OCI-LY7 (cell line): ENCODE data around the gene RMI2. TPM values are rescaled to one million over a fixed set of nuclear protein-coding genes. Genes with fewer than 3 reads are reported as not detected.
A peak's percentile ranks its signal among the peaks of the same experiment; 100 is the strongest.

Source experiments
- BruUV-seq: library from RNA; stranded (reverse); fragments of 400-500 nt; replicated peaks from 2 replicates; lab custom pipeline; 2021; lab: Mats Ljungman, UMichigan
- CTCF ChIA-PET: fragments of 300-600 bp; sonication (Branson Sonifier 250); formaldehyde crosslinking; loops from one replicate; lab custom pipeline; 2022; ENCODE audit warnings: antibody characterized with exemption; ENCODE audit not compliant: unreplicated experiment; lab: Charles Lee
- POLR2A ChIA-PET: fragments of 300-600 bp; sonication (Branson Sonifier 250); formaldehyde crosslinking; loops from one replicate; lab custom pipeline; 2022; ENCODE audit warnings: antibody characterized with exemption; lab: Charles Lee
- DNase-seq: peaks from one replicate; pipeline ENCODE4 v3.0.0-alpha.2; 2015; ENCODE audit warnings: low spot score
- H2AFZ ChIP-seq: fragments of 200-600 bp; sonication (generic), shearing (Covaris generic); 2 replicates; pipeline ENCODE4 v1.6.1; 2014; ENCODE audit warnings: mild to moderate bottlenecking, antibody characterized with exemption, low read length, moderate library complexity
- H3K27ac ChIP-seq: fragments of 200-600 bp; sonication (generic); 2 replicates; pipeline ENCODE4 v1.5.1; 2014; ENCODE audit warnings: mixed run types, low read depth, mild to moderate bottlenecking, moderate library complexity, low read length, inconsistent platforms; ENCODE audit not compliant: poor library complexity, severe bottlenecking
- H3K36me3 ChIP-seq: fragments of 200-600 bp; sonication (generic); 2 replicates; pipeline ENCODE4 v1.6.1; 2014; ENCODE audit warnings: mild to moderate bottlenecking, antibody characterized with exemption, low read length, moderate library complexity, mixed read lengths; ENCODE audit not compliant: insufficient read depth
- H3K4me1 ChIP-seq: fragments of 200-600 bp; sonication (generic); 2 replicates; pipeline ENCODE4 v1.5.1; 2014; ENCODE audit warnings: mild to moderate bottlenecking, low read length; ENCODE audit not compliant: insufficient read depth, poor library complexity, severe bottlenecking
- H3K4me2 ChIP-seq: fragments of 200-600 bp; sonication (generic); 2 replicates; pipeline ENCODE4 v1.6.1; 2014; ENCODE audit warnings: mild to moderate bottlenecking, low read length
- H3K4me3 ChIP-seq: fragments of 200-600 bp; sonication (generic); 2 replicates; pipeline ENCODE4 v1.5.1; 2014; ENCODE audit warnings: mild to moderate bottlenecking, low read depth, low read length; ENCODE audit not compliant: poor library complexity, severe bottlenecking
- H3K79me2 ChIP-seq: fragments of 200-600 bp; sonication (generic); 2 replicates; pipeline ENCODE4 v1.6.1; 2016; ENCODE audit warnings: low read depth, mild to moderate bottlenecking, low read length, moderate library complexity, mixed read lengths; ENCODE audit not compliant: insufficient read depth
- H3K9me2 ChIP-seq: fragments of 200-600 bp; sonication (generic); 2 replicates; pipeline ENCODE4 v1.6.1; 2016; ENCODE audit warnings: mild to moderate bottlenecking, low read length, mixed read lengths; ENCODE audit not compliant: insufficient read depth
- H3K9me3 ChIP-seq: fragments of 200-600 bp; sonication (generic); 2 replicates; pipeline ENCODE4 v1.6.1; 2014; ENCODE audit warnings: mild to moderate bottlenecking, mixed run types, low read length, mixed read lengths
- H4K20me1 ChIP-seq: fragments of 200-600 bp; sonication (generic); 2 replicates; pipeline ENCODE4 v1.6.1; 2014; ENCODE audit warnings: mild to moderate bottlenecking, antibody characterized with exemption, low read length, moderate library complexity, mixed read lengths; ENCODE audit not compliant: insufficient read depth
- EZH2phosphoT487 ChIP-seq: fragments of 200-600 bp; sonication (generic); IDR thresholded peaks from 2 replicates; pipeline ENCODE4 v1.6.1; 2018; ENCODE audit warnings: low read depth, borderline replicate concordance, mild to moderate bottlenecking, mixed run types, antibody characterized with exemption, low read length, moderate library complexity, mixed read lengths
- intact Hi-C: fragments of 100-400 bp; cut with micrococcal nuclease; formaldehyde crosslinking; loops from one replicate; pipeline ENCODE4 v1.10.0; 2022; ENCODE audit not compliant: unreplicated experiment
- total RNA-seq, 2 experiments: library from RNA; depleted of rRNA in 1 of 2; stranded (reverse); fragments of >200 nt in 1 of 2; shearing (Covaris generic) in 1 of 2; gene quantifications; 2 replicates each; pipeline ENCODE4 v1.2.3, GENCODE V29; 2014 to 2022
- TF ChIP-seq, protein P1 (sequence below): fragments of 200-600 bp; sonication (generic); conservative IDR thresholded peaks from 2 replicates; pipeline ENCODE4 v1.5.1; 2014; ENCODE audit warnings: mild to moderate bottlenecking, antibody characterized with exemption, low read length, moderate library complexity, mixed read lengths

RMI2 gene
- total RNA-seq, 2 experiments from 2014 or later = 84.5 to 126 TPM

DNA sequence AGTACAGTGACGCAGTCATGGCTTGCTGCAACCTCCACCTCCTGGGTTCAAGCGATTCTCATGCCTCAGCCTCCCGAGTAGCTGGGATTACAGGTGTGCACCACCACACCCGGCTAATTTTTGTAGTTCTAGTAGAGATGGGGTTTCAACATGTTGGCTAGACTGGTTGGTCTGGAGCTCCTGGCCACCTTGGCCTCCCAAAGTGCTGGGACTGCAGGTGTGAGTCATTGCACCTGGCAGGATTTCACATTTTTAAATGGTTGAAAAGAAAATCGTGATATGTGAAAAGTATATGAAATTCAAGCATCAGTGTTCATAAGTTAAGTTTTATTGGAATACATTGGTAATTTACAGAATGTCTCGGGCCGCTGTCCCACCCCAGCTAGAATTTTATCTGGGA is 2.6 kb downstream of the RMI2 start:
- H3K4me2 ChIP-seq = 0 out of 2 replicates have a peak overlapping the region, but pooled peaks have one; percentile 31
- no peak overlapping the region for H2AFZ ChIP-seq
- H3K4me1 ChIP-seq = peaks cover 68% of the 10 kb centered on the region
- no peaks in the 10 kb centered on the region for H3K9me2 ChIP-seq
- no peak overlapping the region for H3K4me3 ChIP-seq
- H3K79me2 ChIP-seq = peaks cover 76% of the 10 kb centered on the region
- peaks cover 54% of the 10 kb centered on the region for H3K36me3 ChIP-seq
- no peak overlapping the region for H3K27ac ChIP-seq
- BruUV-seq = no TSS peak
- POLR2A ChIA-PET = interaction anchor here (0.6 to 3.0 kb wide), 6 partner anchors 15 to 86 kb away, joined by 3 to 8 read pairs (median 3); no protein-coding TSS in a partner anchor
- CTCF ChIA-PET = interaction anchor here (1.2 kb wide), 1 partner anchor 40 kb away, joined by 3 read pairs; no protein-coding TSS in a partner anchor
- peaks cover 4% of the 10 kb centered on the region for H4K20me1 ChIP-seq
- intact Hi-C loops = no loop called here
- no peak for DNase-seq
- peaks cover 1% of the 10 kb centered on the region; the same call in 1 of the 2 replicates for H3K9me3 ChIP-seq
- TF ChIP-seq, protein P1, sequence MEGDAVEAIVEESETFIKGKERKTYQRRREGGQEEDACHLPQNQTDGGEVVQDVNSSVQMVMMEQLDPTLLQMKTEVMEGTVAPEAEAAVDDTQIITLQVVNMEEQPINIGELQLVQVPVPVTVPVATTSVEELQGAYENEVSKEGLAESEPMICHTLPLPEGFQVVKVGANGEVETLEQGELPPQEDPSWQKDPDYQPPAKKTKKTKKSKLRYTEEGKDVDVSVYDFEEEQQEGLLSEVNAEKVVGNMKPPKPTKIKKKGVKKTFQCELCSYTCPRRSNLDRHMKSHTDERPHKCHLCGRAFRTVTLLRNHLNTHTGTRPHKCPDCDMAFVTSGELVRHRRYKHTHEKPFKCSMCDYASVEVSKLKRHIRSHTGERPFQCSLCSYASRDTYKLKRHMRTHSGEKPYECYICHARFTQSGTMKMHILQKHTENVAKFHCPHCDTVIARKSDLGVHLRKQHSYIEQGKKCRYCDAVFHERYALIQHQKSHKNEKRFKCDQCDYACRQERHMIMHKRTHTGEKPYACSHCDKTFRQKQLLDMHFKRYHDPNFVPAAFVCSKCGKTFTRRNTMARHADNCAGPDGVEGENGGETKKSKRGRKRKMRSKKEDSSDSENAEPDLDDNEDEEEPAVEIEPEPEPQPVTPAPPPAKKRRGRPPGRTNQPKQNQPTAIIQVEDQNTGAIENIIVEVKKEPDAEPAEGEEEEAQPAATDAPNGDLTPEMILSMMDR = no peak
- TF ChIP-seq EZH2phosphoT487 = no peak

DNA sequence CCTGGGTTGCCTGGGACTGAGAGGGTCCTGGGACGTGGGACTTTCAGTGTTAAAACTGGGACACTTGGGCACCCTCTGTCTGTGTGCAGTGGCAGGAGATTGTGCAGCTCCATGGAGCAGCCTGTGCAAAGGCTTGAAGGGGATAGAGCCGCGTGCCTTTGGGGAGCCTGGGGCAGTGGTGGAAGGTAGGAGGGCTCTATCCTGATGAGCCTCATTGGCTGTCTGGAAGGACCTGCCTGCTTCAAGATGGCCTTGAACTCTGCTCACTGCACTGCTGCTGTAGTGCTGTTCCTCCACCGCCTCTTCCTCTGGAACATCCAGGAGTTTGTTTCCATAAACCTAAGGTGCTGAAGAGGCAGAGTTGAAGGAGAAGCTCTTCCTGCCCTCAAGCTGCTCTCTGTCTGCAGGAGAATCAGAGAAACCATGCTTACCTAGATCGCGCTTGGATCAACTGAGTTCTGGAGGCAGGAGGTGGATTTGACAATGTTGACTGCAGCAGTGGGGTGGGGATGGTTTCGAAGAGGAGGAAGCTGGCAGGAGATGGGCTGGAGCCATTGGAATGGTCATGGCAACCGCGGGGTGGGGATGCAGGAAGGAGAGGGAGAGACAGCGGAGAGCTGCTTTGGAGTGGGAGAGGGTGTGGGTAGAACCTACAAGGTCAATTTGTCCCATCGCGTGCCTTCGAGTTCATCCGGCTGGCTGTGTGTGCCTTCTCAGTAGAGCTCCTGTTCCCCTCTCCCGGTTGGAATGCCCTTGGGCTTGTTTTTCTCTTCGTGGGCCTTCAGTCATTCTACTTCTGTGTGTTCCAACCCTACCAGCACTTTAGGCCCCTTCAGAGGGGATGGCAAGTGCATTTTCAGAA is 3.7 kb downstream of the RMI2 start:
- H3K36me3 ChIP-seq = peaks cover 66% of the 10 kb centered on the region
- DNase-seq = no peak

More for the DNA sequence above, 3.7 kb downstream of the RMI2 start:
- ChIA-PET POLR2A (interaction anchor here (0.6 to 3.0 kb wide), 3 partner anchors 41 to 242 kb away, joined by 3 to 8 read pairs (median 3); no protein-coding TSS in a partner anchor), CTCF (no interaction called here)
- Histone ChIP-seq H3K79me2 (peaks cover 87% of the 10 kb centered on the region), H3K9me2 (no peaks in the 10 kb centered on the region), H3K9me3 (peaks cover 7% of the 10 kb centered on the region), H3K4me3 (no peak overlapping the region), H3K27ac (peak overlapping the region; percentile 13), H3K4me1 (peaks cover 77% of the 10 kb centered on the region), H4K20me1 (peaks cover 4% of the 10 kb centered on the region), H2AFZ (no peak overlapping the region), H3K4me2 (peak overlapping the region; percentile 65)
- no TSS peak for BruUV-seq
- intact Hi-C loops = no loop called here
- TF ChIP-seq, protein P1 = no peak
- no peak for TF ChIP-seq EZH2phosphoT487
